Heart left ventricle (tissue), 16 donors: ENCODE results near the gene KCNJ4. TPM values are rescaled to one million over a fixed set of nuclear protein-coding genes. Genes with fewer than 3 reads are reported as not detected.

Experiments used
- ATAC-seq, 4 donors: fragments of 200-7000 bp; cut with Tn5 transposase; one replicate each; pipeline ENCODE4 v1.9.1; 2020 to 2022; ENCODE audit warnings: moderate library complexity in 4 of 4, mild to moderate bottlenecking in 3 of 4, moderate number of reproducible peaks in 1 of 4
- DNase-seq, 5 donors: peaks; one replicate each; pipeline ENCODE4 v3.0.0-alpha.2; 2020
- H3K27ac ChIP-seq, 12 donors: fragments of 200-600 bp; sonication (generic) in 4 of 12; one replicate each; pipeline versions ENCODE4 v1.5.0 to v1.8.0; 2016 to 2022; ENCODE audit warnings: mild to moderate bottlenecking in 2 of 12
- H3K27me3 ChIP-seq, 9 donors: fragments of 200-600 bp; sonication (generic) in 2 of 9; one replicate each; pipeline versions ENCODE4 v1.5.1 to v1.8.0; 2016 to 2022; ENCODE audit warnings: mild to moderate bottlenecking in 3 of 9
- H3K36me3 ChIP-seq, 9 donors: fragments of 200-600 bp; sonication (generic) in 2 of 9; one replicate each; pipeline versions ENCODE4 v1.5.0 to v1.8.0; 2018 to 2022; ENCODE audit warnings: mild to moderate bottlenecking in 2 of 9
- H3K4me1 ChIP-seq, 12 donors: fragments of 200-600 bp; sonication (generic) in 4 of 12; one replicate each; pipeline versions ENCODE4 v1.5.0 to v1.8.0; 2016 to 2022; ENCODE audit warnings: mild to moderate bottlenecking in 3 of 12
- H3K4me3 ChIP-seq, 12 donors: fragments of 200-600 bp; sonication (generic) in 4 of 12; one replicate each; pipeline versions ENCODE4 v1.5.0 to v1.8.0; 2017 to 2022; ENCODE audit warnings: mild to moderate bottlenecking in 9 of 12, moderate library complexity in 4 of 12
- H3K9me3 ChIP-seq, 12 donors: fragments of 200-600 bp; sonication (generic) in 4 of 12; one replicate each; pipeline versions ENCODE4 v1.5.0 to v1.8.0; 2016 to 2022; ENCODE audit warnings: mild to moderate bottlenecking in 1 of 12
- POLR2A ChIP-seq, 2 donors: fragments of 450-650 bp; IDR thresholded peaks; one replicate each; pipeline ENCODE4 v1.6.1; 2017; ENCODE audit warnings: antibody characterized with exemption in 2 of 2, mild to moderate bottlenecking in 2 of 2, moderate library complexity in 2 of 2
- WGBS, 4 donors: extraction: QIAGEN DNeasy Blood & Tissue Kit in 2 of 4; methylation state at CpG; one replicate each; pipeline versions ENCODE4 v1.1.5 to v1.1.7; 2013 to 2018; 5-methylcytosine and 5-hydroxymethylcytosine counted together
- intact Hi-C, 10 donors: fragments of 100-400 bp; cut with DNase I; formaldehyde crosslinking; loops; one replicate each; pipeline versions ENCODE4 v1.11.1 to v1.14.2; 2022
- polyA plus RNA-seq, 2 donors: library from polyadenylated mRNA; stranded (reverse); fragments of 200-250 nt; gene quantifications; one replicate each; pipeline ENCODE4 v1.2.3, GENCODE V29; 2013
- total RNA-seq, 9 donors: library from RNA; depleted of rRNA in 2 of 9; stranded (reverse); fragments of >200 nt in 2 of 9; fragmentation: NEBNext Ultra II Directional in 3 of 9; extraction: Animal tissue kit (Norgen Biotek cat#: 25700) in 3 of 9; gene quantifications; one replicate each; pipeline versions ENCODE4 v1.1.0 to v1.2.4, GENCODE V29; 2016 to 2023
- TF ChIP-seq, protein P1 (sequence below), 12 donors: fragments of 200-600 bp; sonication (generic) in 4 of 12; IDR thresholded peaks; one replicate each; pipeline versions ENCODE4 v1.5.0 to v1.8.0; 2018 to 2022; ENCODE audit warnings: antibody characterized with exemption in 12 of 12, mild to moderate bottlenecking in 5 of 12
- donor health status: ischemic (EF 13 %, LVEDD 7.1; RV severe dilation, severe dysfunction).
- donor health status: healthy with polysubstance abuse.
- donor health status: DM: no; HTN: yes; CAD: no.
- donor health status: DM: no; HTN: no; CAD: no.
- donor health status: ischemic (EF 25% LVEDD 6.9; RV normal size, moderate dysfunction).
- donor health status: ischemic (EF 25% LVEDD 5.7; RV mildly dilated, moderate dysfunction).
- donor health status: healthy.
- donor health status: DM: yes; HTN: yes; CAD: no.
- donor health status: ischemic (EF 35%, LVEDD 5.7; RV mildly dilated, moderate dysfunction).
- donor health status: nonischemic (EF 11% LVEDD 7.7; RV severe dilation, severe dysfunction).
- donor health status: DM: yes; HTN: yes; CAD: no.
- donor health status: PGD.
- donor health status: ischemic (EF 29% LVEDD 5.4; RV normal size, mild dysfunction).
- donor health status: nonischemic (EF 23%, LVEDD 6.1; RV moderate dilation, normal function).

KCNJ4 gene
- total and polyA plus RNA-seq, 11 donors: 14.5 to 85.5 (median 39.7) TPM

GRCh38 chr22:38417252-38418060, 37.5 kb downstream of the KCNJ4 start:
- H3K4me1 ChIP-seq: peaks cover 0 to 35% (median 11%) of the 10 kb centered on the region in 12 donors
- TF ChIP-seq, protein P1, sequence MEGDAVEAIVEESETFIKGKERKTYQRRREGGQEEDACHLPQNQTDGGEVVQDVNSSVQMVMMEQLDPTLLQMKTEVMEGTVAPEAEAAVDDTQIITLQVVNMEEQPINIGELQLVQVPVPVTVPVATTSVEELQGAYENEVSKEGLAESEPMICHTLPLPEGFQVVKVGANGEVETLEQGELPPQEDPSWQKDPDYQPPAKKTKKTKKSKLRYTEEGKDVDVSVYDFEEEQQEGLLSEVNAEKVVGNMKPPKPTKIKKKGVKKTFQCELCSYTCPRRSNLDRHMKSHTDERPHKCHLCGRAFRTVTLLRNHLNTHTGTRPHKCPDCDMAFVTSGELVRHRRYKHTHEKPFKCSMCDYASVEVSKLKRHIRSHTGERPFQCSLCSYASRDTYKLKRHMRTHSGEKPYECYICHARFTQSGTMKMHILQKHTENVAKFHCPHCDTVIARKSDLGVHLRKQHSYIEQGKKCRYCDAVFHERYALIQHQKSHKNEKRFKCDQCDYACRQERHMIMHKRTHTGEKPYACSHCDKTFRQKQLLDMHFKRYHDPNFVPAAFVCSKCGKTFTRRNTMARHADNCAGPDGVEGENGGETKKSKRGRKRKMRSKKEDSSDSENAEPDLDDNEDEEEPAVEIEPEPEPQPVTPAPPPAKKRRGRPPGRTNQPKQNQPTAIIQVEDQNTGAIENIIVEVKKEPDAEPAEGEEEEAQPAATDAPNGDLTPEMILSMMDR (IDR thresholded peaks at IDR 0.05): no peak
- no peak for TF ChIP-seq POLR2A (IDR thresholded peaks at IDR 0.05)
- DNase-seq: peak in 2 of 5 donors; percentile 13 to 37
- no peaks in the 10 kb centered on the region for H3K9me3 ChIP-seq
- no peak for ATAC-seq
- intact Hi-C loops: loop anchor here in 3 of 10 donors (5.0 to 10.0 kb wide), 3 partner anchors 35 to 157 kb away; partner anchors contain the start of genes DDX17 (in 1 of the 3) and DMC1 (in 1 of the 3)
- WGBS, 4 donors: 79 to 82% (median 82%) methylated on average over 16 of the region's 16 CpGs
- H3K36me3 ChIP-seq: no peaks in the 10 kb centered on the region
- H3K4me3 ChIP-seq: no peak overlapping the region
- no peaks in the 10 kb centered on the region for H3K27me3 ChIP-seq
- H3K27ac ChIP-seq: no peak overlapping the region

GRCh38 chr22:38416621-38417251, 38.3 kb downstream of the KCNJ4 start:
- intact Hi-C loops: loop anchor here in 3 of 10 donors (5.0 to 10.0 kb wide), 3 partner anchors 36 to 158 kb away; partner anchors contain the start of genes DDX17 (in 1 of the 3) and DMC1 (in 1 of the 3)
- Histone ChIP-seq H3K4me3 (no peak overlapping the region), H3K4me1 (peaks cover 0 to 37% (median 14%) of the 10 kb centered on the region in 12 donors), H3K27ac (peak overlapping the region in 1 of 12 donors; percentile 87), H3K27me3 (no peaks in the 10 kb centered on the region), H3K9me3 (no peaks in the 10 kb centered on the region), H3K36me3 (no peaks in the 10 kb centered on the region)
- 89 to 96% (median 91%) methylated on average over 6 to 18 of the region's 18 CpGs for WGBS, 4 donors
- ATAC-seq: no peak
- TF ChIP-seq, protein P1 (IDR thresholded peaks at IDR 0.05): no peak
- no peak for TF ChIP-seq POLR2A (IDR thresholded peaks at IDR 0.05)
- peak in 2 of 5 donors; percentile 5 to 36 for DNase-seq

- no peaks in the 10 kb centered on the region for H3K9me3 ChIP-seq
- ATAC-seq (peak; percentile 78 to 89 (median 84)), DNase-seq (peak; percentile 70 to 88 (median 71))
- H3K36me3 ChIP-seq: no peaks in the 10 kb centered on the region
- peaks cover 0 to 37% (median 14%) of the 10 kb centered on the region in 12 donors for H3K4me1 ChIP-seq
- H3K27ac ChIP-seq: peak overlapping the region; percentile 31 to 89 (median 82)
- intact Hi-C loops: loop anchor here in 5 of 10 donors (2.0 to 10.0 kb wide), 6 partner anchors 37 to 159 kb away; partner anchors contain the start of genes DMC1 (in 2 of the 5), DDX17 (in 1 of the 5) and KCNJ4 (in 1 of the 5)
- H3K4me3 ChIP-seq: no peak overlapping the region
- 54 to 67% (median 60%) methylated on average over 8 to 22 of the region's 22 CpGs for WGBS, 4 donors
- no peaks in the 10 kb centered on the region for H3K27me3 ChIP-seq
- TF ChIP-seq, protein P1 (IDR thresholded peaks at IDR 0.05): no peak
- no peak for TF ChIP-seq POLR2A (IDR thresholded peaks at IDR 0.05)
Observed at GRCh38 chr22:38415561-38416321, 39.3 kb downstream of the KCNJ4 start.
